Esophagus squamous epithelium (tissue), 4 donors: ENCODE measurements around the gene RBM14.

Experiments used
- CTCF ChIP-seq, 6 experiments: fragments of 450-650 bp in 4 of 6; fragments of 200-600 bp in 2 of 6; sonication (generic) in 2 of 6; IDR thresholded peaks; one replicate each; pipeline ENCODE4 v1.5.1; 2016 to 2019; ENCODE audit warnings: antibody characterized with exemption in 6 of 6, mild to moderate bottlenecking in 4 of 6, moderate library complexity in 4 of 6
- POLR2A ChIP-seq, 4 donors: fragments of 450-650 bp; IDR thresholded peaks; one replicate each; pipeline ENCODE4 v1.6.1; 2017; ENCODE audit warnings: antibody characterized with exemption in 4 of 4, mild to moderate bottlenecking in 4 of 4, moderate library complexity in 3 of 4

- peak in 3 of 4 donors; percentile 67 to 92 (median 74) for TF ChIP-seq POLR2A (IDR thresholded peaks at IDR 0.05)
- TF ChIP-seq CTCF (IDR thresholded peaks at IDR 0.05), result peak; percentile 56 to 83 (median 72)
Measured at GRCh38 chr11:66592457-66593302, 23.8 kb upstream of the RBM14 start, which contains the start of the genes CCDC87 and CCS.
